Muscle of leg (tissue), 9 donors: ENCODE data around the gene SMG1. TPM values are rescaled to one million over a fixed set of nuclear protein-coding genes. Genes with fewer than 3 reads are reported as not detected.

Experiments used
- polyA plus RNA-seq, 8 donors: library from polyadenylated mRNA; unstranded; fragments of 120-200 nt; gene quantifications; one replicate each; pipeline versions ENCODE4 v1.2.1 to v1.2.3, GENCODE V29; 2013; ENCODE audit warnings: inconsistent platforms in 1 of 8, low replicate concordance in 1 of 8; ENCODE audit not compliant: insufficient read length in 8 of 8, insufficient read depth in 1 of 8
- total RNA-seq: library from RNA; stranded (reverse); fragments of 120-200 nt; gene quantifications from one replicate; pipeline ENCODE4 v1.2.4, GENCODE V29; 2013

The SMG1 gene
- total and polyA plus RNA-seq, 9 donors, result 24.7 to 49.5 (median 35.8) TPM

Other genes starting within 250 kb of the SMG1 start
- 4,122 TPM for gene RPS15A, start 136.1 kb downstream of the SMG1 start, total RNA-seq
- gene RPS15A, start 136.1 kb downstream of the SMG1 start, polyA plus RNA-seq, result 1,000 to 10,000 TPM; 1,889 to 2,835 (median 2,053) TPM
- 70.0 TPM for gene ARL6IP1, start 124.9 kb downstream of the SMG1 start, total RNA-seq
- 100 to 1,000 TPM in 5 of 8 donors, 10 to 100 TPM in 3; 80.4 to 134 (median 103) TPM for gene ARL6IP1, start 124.9 kb downstream of the SMG1 start, polyA plus RNA-seq
- gene TMC7, start 57.5 kb upstream of the SMG1 start, total RNA-seq, result 0.84 TPM
- gene TMC7, start 57.5 kb upstream of the SMG1 start, polyA plus RNA-seq, result 1 to 10 TPM; 1.3 to 1.8 (median 1.6) TPM
- gene COQ7, start 141.2 kb upstream of the SMG1 start, total RNA-seq, result 30.2 TPM
- gene COQ7, start 141.2 kb upstream of the SMG1 start, polyA plus RNA-seq, result 10 to 100 TPM; 25.8 to 29.4 (median 27.0) TPM
- 17.8 TPM for gene ITPRIPL2, start 187.6 kb upstream of the SMG1 start, total RNA-seq
- gene ITPRIPL2, start 187.6 kb upstream of the SMG1 start, polyA plus RNA-seq, result 10 to 100 TPM; 12.9 to 40.6 (median 22.4) TPM
- 3.1 TPM for gene SYT17, start 241.8 kb upstream of the SMG1 start, total RNA-seq
- gene SYT17, start 241.8 kb upstream of the SMG1 start, polyA plus RNA-seq, result 1 to 10 TPM; 3.7 to 7.1 (median 5.1) TPM